NCI-H345 treated with DMSO at 0.1 percent for 48 hours (cell line): ENCODE data around the gene FBRSL1.
"Not testable (repeated sequence)": the region's sequence is repeated elsewhere in the genome, so short reads cannot be mapped to it uniquely, and the experiment has no call there.

Source experiments
- DNase-seq: peaks from one replicate; lab custom pipeline; 2025; ENCODE audit not compliant: unreplicated experiment; lab: John Stamatoyannopoulos, UW

The FBRSL1 gene

DNA sequence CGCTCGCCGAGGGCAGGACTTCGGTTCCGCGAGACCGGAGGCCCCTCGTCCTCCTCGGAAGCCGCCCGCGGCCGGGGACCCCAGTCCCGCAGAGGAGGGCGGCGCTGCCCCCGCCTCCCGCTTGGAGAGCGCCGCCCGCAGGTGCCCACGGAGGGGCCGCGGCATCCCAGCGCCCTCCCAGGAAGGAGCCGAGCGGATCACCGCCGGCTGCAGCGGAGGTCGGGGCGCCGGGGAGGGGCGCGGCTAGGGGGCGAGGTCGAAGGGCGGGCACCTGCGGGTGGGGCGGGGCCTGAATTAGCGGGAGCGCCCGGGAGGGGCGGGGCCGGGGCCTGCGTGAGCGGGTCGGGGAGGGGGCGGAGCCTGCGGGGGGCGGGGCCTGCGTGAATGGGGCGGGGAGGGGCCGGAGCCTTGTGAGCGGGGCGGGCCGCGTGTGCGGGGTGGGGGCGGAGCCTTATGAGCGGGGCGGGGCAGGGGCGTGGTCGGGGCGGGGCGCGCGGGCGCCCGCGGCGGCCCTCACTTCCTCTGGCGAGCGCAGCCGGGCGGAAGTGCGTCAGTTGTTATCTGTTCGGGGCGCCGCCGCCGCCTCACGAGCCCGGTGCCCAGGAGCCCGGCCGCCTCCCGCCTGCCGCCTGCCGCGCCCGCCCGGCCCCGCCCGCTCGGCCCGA, at the start of gene FBRSL1:
FBRSL1 (plus strand) TSS at position 550 of the 665 bp plus-strand sequence.
- DNase-seq = peak; percentile 79

DNA sequence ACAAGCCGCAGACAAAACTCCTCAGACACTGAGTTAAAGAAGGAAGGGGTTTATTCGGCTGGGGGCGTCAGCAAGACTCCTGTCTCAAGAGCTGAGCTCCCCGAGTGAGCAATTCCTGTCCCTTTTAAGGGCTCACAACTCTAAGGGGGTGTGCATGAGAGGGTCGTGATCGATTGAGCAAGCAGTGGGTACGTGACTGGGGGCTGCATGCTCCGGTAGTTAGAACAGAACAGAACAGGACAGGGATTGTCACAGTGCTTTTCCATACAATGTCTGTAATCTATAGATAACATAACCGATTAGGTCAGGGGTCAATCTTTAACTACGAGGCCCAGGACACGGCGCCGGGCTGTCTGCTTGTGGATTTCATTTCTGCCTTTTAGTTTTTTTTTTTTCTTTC, 49.5 kb upstream of the FBRSL1 start:
- DNase-seq = not testable (repeated sequence)

GRCh38 chr12:132441871-132442863, 47.8 kb upstream of the FBRSL1 start:
- DNase-seq = no peak

- no peak for DNase-seq
These were observed 46.9 kb upstream of the FBRSL1 start for GRCh38 chr12:132443091-132443490.

- DNase-seq = no peak
These were observed 45.7 kb upstream of the FBRSL1 start for GRCh38 chr12:132444283-132444682.

DNA sequence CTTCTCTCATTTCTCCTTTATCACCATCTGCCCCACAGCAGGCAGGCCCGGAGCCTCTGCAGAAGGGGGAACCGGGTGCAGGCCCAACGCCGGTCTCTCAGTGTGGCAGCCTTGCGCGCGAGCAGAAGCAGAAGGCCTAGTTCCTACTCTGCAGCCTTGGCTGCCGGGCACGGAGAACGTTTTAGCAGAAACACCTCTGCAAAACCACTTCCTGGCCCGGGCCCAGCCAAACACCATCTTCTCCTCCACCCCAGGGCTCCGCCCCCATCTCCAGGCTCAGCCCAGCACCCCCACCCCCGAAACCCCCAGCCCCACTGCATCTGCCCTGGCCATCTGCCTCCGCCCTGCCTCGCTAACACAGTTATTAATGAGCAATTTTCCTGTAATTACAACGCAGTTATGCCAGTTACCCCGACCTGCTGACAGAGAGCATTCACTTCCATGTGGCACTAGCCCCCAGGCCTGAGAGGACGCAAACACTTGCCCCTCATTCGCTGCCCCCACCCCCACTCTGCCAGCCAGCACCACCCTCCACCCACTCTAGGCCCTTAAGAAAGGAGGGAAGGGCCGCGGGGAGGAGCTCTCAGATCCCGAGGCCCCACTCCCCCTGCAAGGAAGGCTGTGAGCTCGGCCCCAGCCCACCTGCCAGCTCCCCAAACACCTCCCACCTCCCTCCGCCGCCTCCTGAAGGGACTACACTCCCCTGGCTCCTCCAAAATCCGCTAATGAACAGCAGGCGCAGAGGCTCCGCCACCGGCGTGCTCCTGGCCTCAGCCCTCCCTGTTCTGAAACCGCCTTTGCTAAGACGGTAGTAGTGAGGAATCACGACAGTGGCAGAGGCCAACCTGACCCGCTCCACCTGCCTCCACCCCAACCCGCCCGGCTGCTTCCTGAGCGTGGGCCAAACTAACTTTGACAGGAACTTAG, 44.7 kb upstream of the FBRSL1 start:
- DNase-seq = no peak

- DNase-seq = peak; percentile 92
These were observed 43.9 kb upstream of the FBRSL1 start for GRCh38 chr12:132445884-132446632.

GRCh38 chr12:132446633-132447326, 43.2 kb upstream of the FBRSL1 start:
- no peak for DNase-seq

DNA sequence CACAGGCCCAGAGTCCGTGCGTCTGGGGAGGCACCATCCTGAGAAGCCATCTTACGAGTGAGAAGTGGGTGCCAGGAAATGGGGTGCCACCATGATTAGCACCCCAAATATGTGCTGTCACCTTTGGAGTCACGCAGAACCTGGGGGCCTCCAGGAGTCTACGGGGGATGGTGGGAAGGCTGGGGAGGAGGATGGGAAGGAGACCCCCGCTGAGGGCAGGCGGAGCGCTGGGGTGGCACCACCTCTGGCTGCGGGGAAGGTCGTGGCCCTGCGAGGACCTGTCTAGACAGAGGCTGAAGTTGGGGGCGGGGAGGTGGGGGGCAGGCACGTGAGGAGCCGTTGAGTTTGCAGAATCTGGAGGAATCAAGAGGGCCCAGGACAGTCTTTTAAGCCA, 42.6 kb upstream of the FBRSL1 start:
- no peak for DNase-seq

GRCh38 chr12:132447731-132448462, 42.1 kb upstream of the FBRSL1 start:
- DNase-seq = no peak

GRCh38 chr12:132448463-132448820, 41.5 kb upstream of the FBRSL1 start:
- no peak for DNase-seq

- no peak for DNase-seq
These were observed 40.2 kb upstream of the FBRSL1 start for GRCh38 chr12:132449565-132450417.

GRCh38 chr12:132450418-132451171, 39.4 kb upstream of the FBRSL1 start:
- no peak for DNase-seq

DNA sequence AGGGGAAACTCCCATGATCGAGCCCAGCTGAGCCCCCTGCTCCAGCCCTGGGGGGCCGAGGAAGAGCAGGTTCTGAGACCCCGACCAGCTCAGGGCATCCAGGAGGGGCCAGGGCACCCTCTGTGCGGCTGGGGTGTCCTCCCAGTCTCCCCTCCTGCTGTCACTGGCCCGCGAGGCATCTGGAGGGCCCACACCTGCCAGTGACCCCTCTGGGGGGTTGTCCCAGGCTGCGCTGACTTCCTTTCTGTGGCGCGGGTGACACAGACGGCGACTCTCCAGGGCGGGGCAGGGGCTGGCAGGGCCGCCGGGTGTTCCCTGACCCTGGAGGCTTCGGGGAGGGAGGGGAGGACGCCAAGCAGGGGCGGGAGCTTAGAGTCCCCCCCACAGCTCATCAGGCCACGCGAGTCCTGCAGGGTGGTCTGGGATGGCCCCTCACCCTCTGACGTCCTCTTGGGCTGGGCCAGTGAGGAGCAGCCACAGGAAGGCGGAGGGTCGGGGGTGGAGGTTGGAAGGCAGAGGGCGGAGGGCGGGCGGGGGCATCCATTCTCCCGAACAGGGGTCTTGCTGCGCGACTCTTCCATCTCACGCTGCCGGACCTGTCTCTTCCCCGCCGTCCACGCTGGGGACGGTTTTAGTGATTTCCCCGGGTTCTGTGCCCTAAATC, 38.6 kb upstream of the FBRSL1 start:
- DNase-seq = no peak

DNA sequence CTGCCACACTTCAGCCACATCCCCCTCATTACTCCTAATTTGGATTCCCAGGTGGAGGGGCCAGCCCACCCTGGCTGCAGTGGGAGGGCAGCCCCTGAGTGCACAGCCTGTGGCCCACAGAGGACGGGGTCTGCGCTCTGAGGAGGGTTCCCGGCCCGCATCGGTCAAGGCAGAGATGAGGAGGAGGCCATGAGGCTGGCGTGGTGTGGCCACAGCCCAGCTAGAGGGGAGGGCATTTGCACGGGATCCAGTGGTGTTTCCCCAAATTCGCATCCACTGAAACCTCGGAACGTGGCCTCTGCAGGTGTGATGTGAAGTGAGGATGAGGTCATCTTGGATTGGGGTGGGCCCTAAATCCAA, 38.1 kb upstream of the FBRSL1 start:
- DNase-seq = no peak

- no peak for DNase-seq
These were observed 37.2 kb upstream of the FBRSL1 start for GRCh38 chr12:132452596-132453350.
